OCI-LY7 (cell line): Measurements from ENCODE around the gene OR52N4. TPM values are rescaled to one million over a fixed set of nuclear protein-coding genes. Genes with fewer than 3 reads are reported as not detected.
"Not testable (repeated sequence)": the region's sequence is repeated elsewhere in the genome, so short reads cannot be mapped to it uniquely, and the experiment has no call there.

Source experiments
- BruUV-seq: library from RNA; stranded (reverse); fragments of 400-500 nt; replicated peaks from 2 replicates; lab custom pipeline; 2021; lab: Mats Ljungman, UMichigan
- CTCF ChIA-PET: fragments of 300-600 bp; sonication (Branson Sonifier 250); formaldehyde crosslinking; loops from one replicate; lab custom pipeline; 2022; ENCODE audit warnings: antibody characterized with exemption; ENCODE audit not compliant: unreplicated experiment; lab: Charles Lee
- POLR2A ChIA-PET: fragments of 300-600 bp; sonication (Branson Sonifier 250); formaldehyde crosslinking; loops from one replicate; lab custom pipeline; 2022; ENCODE audit warnings: antibody characterized with exemption; lab: Charles Lee
- DNase-seq: peaks from one replicate; pipeline ENCODE4 v3.0.0-alpha.2; 2015; ENCODE audit warnings: low spot score
- H2AFZ ChIP-seq: fragments of 200-600 bp; sonication (generic), shearing (Covaris generic); 2 replicates; pipeline ENCODE4 v1.6.1; 2014; ENCODE audit warnings: mild to moderate bottlenecking, antibody characterized with exemption, low read length, moderate library complexity
- H3K27ac ChIP-seq: fragments of 200-600 bp; sonication (generic); 2 replicates; pipeline ENCODE4 v1.5.1; 2014; ENCODE audit warnings: mixed run types, low read depth, mild to moderate bottlenecking, moderate library complexity, low read length, inconsistent platforms; ENCODE audit not compliant: poor library complexity, severe bottlenecking
- H3K36me3 ChIP-seq: fragments of 200-600 bp; sonication (generic); 2 replicates; pipeline ENCODE4 v1.6.1; 2014; ENCODE audit warnings: mild to moderate bottlenecking, antibody characterized with exemption, low read length, moderate library complexity, mixed read lengths; ENCODE audit not compliant: insufficient read depth
- H3K4me1 ChIP-seq: fragments of 200-600 bp; sonication (generic); 2 replicates; pipeline ENCODE4 v1.5.1; 2014; ENCODE audit warnings: mild to moderate bottlenecking, low read length; ENCODE audit not compliant: insufficient read depth, poor library complexity, severe bottlenecking
- H3K4me2 ChIP-seq: fragments of 200-600 bp; sonication (generic); 2 replicates; pipeline ENCODE4 v1.6.1; 2014; ENCODE audit warnings: mild to moderate bottlenecking, low read length
- H3K4me3 ChIP-seq: fragments of 200-600 bp; sonication (generic); 2 replicates; pipeline ENCODE4 v1.5.1; 2014; ENCODE audit warnings: mild to moderate bottlenecking, low read depth, low read length; ENCODE audit not compliant: poor library complexity, severe bottlenecking
- H3K79me2 ChIP-seq: fragments of 200-600 bp; sonication (generic); 2 replicates; pipeline ENCODE4 v1.6.1; 2016; ENCODE audit warnings: low read depth, mild to moderate bottlenecking, low read length, moderate library complexity, mixed read lengths; ENCODE audit not compliant: insufficient read depth
- H3K9me2 ChIP-seq: fragments of 200-600 bp; sonication (generic); 2 replicates; pipeline ENCODE4 v1.6.1; 2016; ENCODE audit warnings: mild to moderate bottlenecking, low read length, mixed read lengths; ENCODE audit not compliant: insufficient read depth
- H3K9me3 ChIP-seq: fragments of 200-600 bp; sonication (generic); 2 replicates; pipeline ENCODE4 v1.6.1; 2014; ENCODE audit warnings: mild to moderate bottlenecking, mixed run types, low read length, mixed read lengths
- H4K20me1 ChIP-seq: fragments of 200-600 bp; sonication (generic); 2 replicates; pipeline ENCODE4 v1.6.1; 2014; ENCODE audit warnings: mild to moderate bottlenecking, antibody characterized with exemption, low read length, moderate library complexity, mixed read lengths; ENCODE audit not compliant: insufficient read depth
- EZH2phosphoT487 ChIP-seq: fragments of 200-600 bp; sonication (generic); IDR thresholded peaks from 2 replicates; pipeline ENCODE4 v1.6.1; 2018; ENCODE audit warnings: low read depth, borderline replicate concordance, mild to moderate bottlenecking, mixed run types, antibody characterized with exemption, low read length, moderate library complexity, mixed read lengths
- intact Hi-C: fragments of 100-400 bp; cut with micrococcal nuclease; formaldehyde crosslinking; loops from one replicate; pipeline ENCODE4 v1.10.0; 2022; ENCODE audit not compliant: unreplicated experiment
- total RNA-seq, 2 experiments: library from RNA; depleted of rRNA in 1 of 2; stranded (reverse); fragments of >200 nt in 1 of 2; shearing (Covaris generic) in 1 of 2; gene quantifications; 2 replicates each; pipeline ENCODE4 v1.2.3, GENCODE V29; 2014 to 2022
- TF ChIP-seq, protein P1 (sequence below): fragments of 200-600 bp; sonication (generic); conservative IDR thresholded peaks from 2 replicates; pipeline ENCODE4 v1.5.1; 2014; ENCODE audit warnings: mild to moderate bottlenecking, antibody characterized with exemption, low read length, moderate library complexity, mixed read lengths

OR52N4 gene
- total RNA-seq, 2 experiments from 2014 or later, result not detected

DNA sequence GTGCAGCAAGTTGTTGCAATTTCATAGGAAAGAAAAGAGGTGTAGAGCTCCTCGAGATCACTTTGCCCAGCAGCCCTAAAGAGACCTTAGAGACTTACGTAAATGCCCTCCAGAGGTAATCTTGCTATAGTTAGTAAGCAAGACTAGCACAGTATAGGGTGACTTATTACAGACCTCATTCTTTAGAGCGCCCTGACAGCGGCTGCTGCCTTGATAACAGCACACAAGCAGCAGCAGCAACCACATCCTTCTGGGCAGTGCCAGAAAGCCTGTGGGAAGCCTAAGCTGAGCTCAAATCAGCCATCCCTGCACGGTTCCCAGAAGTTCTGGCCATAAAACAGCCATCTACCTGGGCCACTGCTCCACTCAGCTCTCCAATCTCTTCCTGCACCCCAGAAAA lies 40.3 kb upstream of the OR52N4 start:
- intact Hi-C loops, result loop anchor here (2.0 to 10.0 kb wide), 2 partner anchors 113 to 239 kb away; no protein-coding TSS in a partner anchor
- no peaks in the 10 kb centered on the region for H3K4me1 ChIP-seq

DNA sequence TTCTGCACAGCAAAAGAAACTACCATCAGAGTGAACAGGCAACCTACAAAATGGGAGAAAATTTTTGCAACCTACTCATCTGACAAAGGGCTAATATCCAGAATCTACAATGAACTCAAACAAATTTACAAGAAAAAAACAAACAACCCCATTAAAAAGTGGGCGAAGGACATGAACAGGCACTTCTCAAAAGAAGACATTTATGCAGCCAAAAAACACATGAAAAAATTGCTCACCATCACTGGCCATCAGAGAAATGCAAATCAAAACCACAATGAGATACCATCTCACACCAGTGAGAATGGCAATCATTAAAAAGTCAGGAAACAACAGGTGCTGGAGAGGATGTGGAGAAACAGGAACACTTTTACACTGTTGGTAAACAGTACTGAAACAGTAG lies 37.5 kb upstream of the OR52N4 start:
- H3K9me3 ChIP-seq, BruUV-seq, H4K20me1 ChIP-seq, H2AFZ ChIP-seq, H3K9me2 ChIP-seq, H3K4me2 ChIP-seq, H3K4me3 ChIP-seq, H3K27ac ChIP-seq, DNase-seq, POLR2A ChIA-PET, H3K36me3 ChIP-seq, CTCF ChIA-PET, H3K79me2 ChIP-seq, H3K4me1 ChIP-seq: not testable (repeated sequence)
- intact Hi-C loops, result loop anchor here (10.0 kb wide), 1 partner anchor 242 kb away; no protein-coding TSS in a partner anchor

More for the DNA sequence above, 40.3 kb upstream of the OR52N4 start:
- Histone ChIP-seq H3K79me2 (no peaks in the 10 kb centered on the region), H3K4me3 (no peak overlapping the region), H4K20me1 (no peaks in the 10 kb centered on the region), H2AFZ (no peak overlapping the region), H3K4me2 (no peak overlapping the region), H3K27ac (no peak overlapping the region), H3K9me3 (no peaks in the 10 kb centered on the region), H3K36me3 (peaks cover 4% of the 10 kb centered on the region; the same call in 1 of the 2 replicates), H3K9me2 (no peaks in the 10 kb centered on the region)
- POLR2A ChIA-PET, result interaction anchor here (0.6 kb wide), 1 partner anchor 385 kb away, joined by 3 read pairs; no protein-coding TSS in a partner anchor
- CTCF ChIA-PET, result interaction anchor here (0.6 kb wide), 1 partner anchor 29 kb away, joined by 4 read pairs; no protein-coding TSS in a partner anchor
- BruUV-seq, result no TSS peak
- TF ChIP-seq, protein P1, sequence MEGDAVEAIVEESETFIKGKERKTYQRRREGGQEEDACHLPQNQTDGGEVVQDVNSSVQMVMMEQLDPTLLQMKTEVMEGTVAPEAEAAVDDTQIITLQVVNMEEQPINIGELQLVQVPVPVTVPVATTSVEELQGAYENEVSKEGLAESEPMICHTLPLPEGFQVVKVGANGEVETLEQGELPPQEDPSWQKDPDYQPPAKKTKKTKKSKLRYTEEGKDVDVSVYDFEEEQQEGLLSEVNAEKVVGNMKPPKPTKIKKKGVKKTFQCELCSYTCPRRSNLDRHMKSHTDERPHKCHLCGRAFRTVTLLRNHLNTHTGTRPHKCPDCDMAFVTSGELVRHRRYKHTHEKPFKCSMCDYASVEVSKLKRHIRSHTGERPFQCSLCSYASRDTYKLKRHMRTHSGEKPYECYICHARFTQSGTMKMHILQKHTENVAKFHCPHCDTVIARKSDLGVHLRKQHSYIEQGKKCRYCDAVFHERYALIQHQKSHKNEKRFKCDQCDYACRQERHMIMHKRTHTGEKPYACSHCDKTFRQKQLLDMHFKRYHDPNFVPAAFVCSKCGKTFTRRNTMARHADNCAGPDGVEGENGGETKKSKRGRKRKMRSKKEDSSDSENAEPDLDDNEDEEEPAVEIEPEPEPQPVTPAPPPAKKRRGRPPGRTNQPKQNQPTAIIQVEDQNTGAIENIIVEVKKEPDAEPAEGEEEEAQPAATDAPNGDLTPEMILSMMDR, result no peak
- no peak for TF ChIP-seq EZH2phosphoT487
- no peak for DNase-seq

DNA sequence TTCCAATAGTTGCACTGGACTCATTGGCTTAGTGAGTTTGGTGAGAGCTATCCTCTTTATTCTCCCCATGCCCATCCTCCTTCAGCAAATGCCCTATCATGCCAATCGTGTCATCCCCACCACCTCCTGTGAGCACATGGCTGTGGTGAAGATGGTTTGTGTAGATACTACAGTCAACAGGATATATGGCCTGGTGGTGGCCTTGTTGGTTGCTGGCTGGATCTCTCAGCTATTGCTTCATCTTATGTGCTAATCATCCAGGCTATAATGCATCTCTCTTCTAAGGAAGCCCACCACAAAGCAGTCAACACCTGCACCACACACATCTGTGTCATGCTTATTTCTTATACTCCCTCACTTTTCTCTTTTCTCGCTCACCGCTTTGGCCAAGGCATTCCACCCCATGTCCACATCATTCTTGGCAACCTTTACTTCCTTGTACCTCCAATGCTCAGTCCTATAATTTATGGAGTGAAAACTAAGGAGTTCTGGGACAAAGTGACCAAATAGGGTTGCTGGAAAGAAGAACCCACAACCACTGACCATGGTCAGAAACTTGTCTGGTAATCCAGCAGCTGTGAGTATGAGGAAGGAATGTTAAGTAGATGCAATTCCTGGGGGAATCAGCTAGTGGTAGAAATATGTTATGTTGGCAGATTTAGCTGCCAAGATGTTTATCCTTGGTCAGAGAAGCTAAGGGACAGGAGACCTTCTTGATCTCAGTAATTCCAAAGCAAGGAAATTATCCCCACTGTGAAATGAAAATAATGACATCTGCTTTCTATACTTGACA lies 34.1 kb upstream of the OR52N4 start:
- Histone ChIP-seq H3K9me3 (no peaks in the 10 kb centered on the region), H3K4me3 (no peak overlapping the region), H3K36me3 (no peaks in the 10 kb centered on the region), H3K4me2 (no peak overlapping the region), H3K79me2 (no peaks in the 10 kb centered on the region), H3K9me2 (no peaks in the 10 kb centered on the region; the same call in 1 of the 2 replicates), H2AFZ (no peak overlapping the region), H3K27ac (no peak overlapping the region), H3K4me1 (no peaks in the 10 kb centered on the region), H4K20me1 (no peaks in the 10 kb centered on the region)
- TF ChIP-seq, protein P1, result no peak
- TF ChIP-seq EZH2phosphoT487, result no peak
- ChIA-PET CTCF (no interaction called here), POLR2A (no interaction called here)
- no TSS peak for BruUV-seq
- no peak for DNase-seq
- intact Hi-C loops, result loop anchor here (10.0 kb wide), 1 partner anchor 245 kb away; no protein-coding TSS in a partner anchor
